WTC11 (cell line): Measurements from ENCODE around the gene SEMA6C. TPM values are rescaled to one million over a fixed set of nuclear protein-coding genes. Genes with fewer than 3 reads are reported as not detected.

ENCODE experiments used
- ATAC-seq: fragments of 200-7000 bp; cut with Tn5 transposase; 2 replicates; pipeline ENCODE4 v1.10.0; 2021; ENCODE audit warnings: mild to moderate bottlenecking, moderate library complexity
- CTCF ChIA-PET: fragments of 300-600 bp; sonication (Branson Sonifier 250); formaldehyde crosslinking; loops from one replicate; lab custom pipeline; 2021; ENCODE audit warnings: antibody characterized with exemption; lab: Charles Lee
- POLR2A ChIA-PET: fragments of 350-600 bp; sonication (Branson Sonifier 250); formaldehyde crosslinking; loops from one replicate; lab custom pipeline; 2021; ENCODE audit warnings: antibody characterized with exemption; lab: Charles Lee
- DNase-seq: peaks from one replicate; pipeline ENCODE4 v3.0.0; 2021; ENCODE audit warnings: low spot score
- H3K27ac Mint-ChIP-seq: 2 replicates; pipeline ENCODE4 v1.8.0; 2021; ENCODE audit warnings: mixed read lengths
- H3K27me3 Mint-ChIP-seq: 2 replicates; pipeline ENCODE4 v1.8.0; 2021; ENCODE audit warnings: low read depth, mild to moderate bottlenecking, moderate library complexity, mixed read lengths
- H3K36me3 Mint-ChIP-seq: 2 replicates; pipeline ENCODE4 v1.8.0; 2021; ENCODE audit warnings: mixed read lengths
- H3K4me1 Mint-ChIP-seq: 2 replicates; pipeline ENCODE4 v1.8.0; 2022; ENCODE audit warnings: mixed read lengths
- H3K4me3 Mint-ChIP-seq: 2 replicates; pipeline ENCODE4 v1.8.0; 2021; ENCODE audit warnings: mild to moderate bottlenecking, moderate library complexity, mixed read lengths
- H3K9me3 Mint-ChIP-seq: 2 replicates; pipeline ENCODE4 v1.8.0; 2021; ENCODE audit warnings: mixed read lengths
- AR ChIP-seq: fragments of 250-450 bp; sonication (Bioruptor Pico); IDR thresholded peaks from 2 replicates; pipeline ENCODE4 v1.9.0; 2021; ENCODE audit warnings: mild to moderate bottlenecking
- ATF2 ChIP-seq: sonication (generic); formaldehyde crosslinking; IDR thresholded peaks from 2 replicates; pipeline ENCODE4 v1.8.1; 2022; ENCODE audit warnings: low read depth, missing genetic modification reagents, borderline replicate concordance
- EMX1 ChIP-seq: fragments of 250-450 bp; sonication (Bioruptor Pico); IDR thresholded peaks from 2 replicates; pipeline ENCODE4 v1.8.0; 2021; ENCODE audit warnings: mild to moderate bottlenecking
- ERG ChIP-seq: fragments of 250-450 bp; sonication (Bioruptor Pico); IDR thresholded peaks from 2 replicates; pipeline ENCODE4 v1.8.0; 2021; ENCODE audit warnings: mild to moderate bottlenecking
- FOXK1 ChIP-seq: sonication (generic); formaldehyde crosslinking; IDR thresholded peaks from 2 replicates; pipeline ENCODE4 v1.8.0; 2022; ENCODE audit warnings: mild to moderate bottlenecking, moderate library complexity, missing genetic modification reagents
- HMGXB4 ChIP-seq: sonication (generic); formaldehyde crosslinking; IDR thresholded peaks from 2 replicates; pipeline ENCODE4 v1.8.1; 2023; ENCODE audit warnings: mild to moderate bottlenecking, moderate library complexity, missing genetic modification reagents
- JAZF1 ChIP-seq: fragments of 250-450 bp; sonication (Bioruptor Pico); IDR thresholded peaks from 2 replicates; pipeline ENCODE4 v1.9.0; 2021; ENCODE audit warnings: moderate library complexity, mild to moderate bottlenecking, inconsistent platforms
- MXD4 ChIP-seq: fragments of 250-450 bp; sonication (Bioruptor Pico); IDR thresholded peaks from 2 replicates; pipeline ENCODE4 v1.8.0; 2021; ENCODE audit warnings: mild to moderate bottlenecking, moderate library complexity, borderline replicate concordance
- NFATC4 ChIP-seq: fragments of 250-450 bp; sonication (Bioruptor Pico); IDR thresholded peaks from 2 replicates; pipeline ENCODE4 v1.9.0; 2021; ENCODE audit warnings: mild to moderate bottlenecking
- NR3C1 ChIP-seq: sonication (generic); formaldehyde crosslinking; conservative IDR thresholded peaks from 2 replicates; pipeline ENCODE4 v1.8.1; 2023; ENCODE audit warnings: low read depth, mild to moderate bottlenecking, missing genetic modification reagents
- RELA ChIP-seq: sonication (generic); formaldehyde crosslinking; IDR thresholded peaks from 2 replicates; pipeline ENCODE4 v1.8.1; 2022; ENCODE audit warnings: missing genetic modification reagents, mild to moderate bottlenecking, borderline replicate concordance
- SMAD4 ChIP-seq: sonication (generic); formaldehyde crosslinking; IDR thresholded peaks from 2 replicates; pipeline ENCODE4 v1.8.0; 2022; ENCODE audit warnings: mild to moderate bottlenecking, missing genetic modification reagents
- STAT6 ChIP-seq: sonication (generic); formaldehyde crosslinking; conservative IDR thresholded peaks from 2 replicates; pipeline ENCODE4 v1.8.1; 2023; ENCODE audit warnings: mild to moderate bottlenecking, low read depth, missing genetic modification reagents, moderate library complexity
- TCF7 ChIP-seq: sonication (generic); formaldehyde crosslinking; IDR thresholded peaks from 2 replicates; pipeline ENCODE4 v1.8.0; 2022; ENCODE audit warnings: mild to moderate bottlenecking, low read depth, missing genetic modification reagents, moderate library complexity
- ZNF138 ChIP-seq: sonication (generic); formaldehyde crosslinking; conservative IDR thresholded peaks from 2 replicates; pipeline ENCODE4 v1.8.1; 2022; ENCODE audit warnings: mild to moderate bottlenecking, moderate library complexity, missing genetic modification reagents
- ZNF317 ChIP-seq: sonication (generic); formaldehyde crosslinking; IDR thresholded peaks from 2 replicates; pipeline ENCODE4 v1.8.1; 2023; ENCODE audit warnings: low read depth, mild to moderate bottlenecking, moderate library complexity, missing genetic modification reagents, borderline replicate concordance
- ZNF425 ChIP-seq: fragments of 250-450 bp; sonication (Bioruptor Pico); conservative IDR thresholded peaks from 2 replicates; pipeline ENCODE4 v1.9.0; 2021; ENCODE audit warnings: mild to moderate bottlenecking
- ZNF532 ChIP-seq: fragments of 250-450 bp; sonication (Bioruptor Pico); IDR thresholded peaks from 2 replicates; pipeline ENCODE4 v1.9.0; 2021; ENCODE audit warnings: mild to moderate bottlenecking, borderline replicate concordance
- ZNF671 ChIP-seq: fragments of 250-450 bp; sonication (Bioruptor Pico); IDR thresholded peaks from 2 replicates; pipeline ENCODE4 v1.8.0; 2021; ENCODE audit warnings: mild to moderate bottlenecking
- total RNA-seq: library from RNA; stranded (reverse); gene quantifications from 3 replicates; pipeline ENCODE4 v1.2.3, GENCODE V29; 2021

Gene SEMA6C
- total RNA-seq, 1 experiment from 2014 or later, result 21.0 TPM

- Mint-ChIP-seq H3K4me3 (peak overlapping the region; percentile 72), H3K36me3 (peaks cover 6% of the 10 kb centered on the region; the same call in 1 of the 2 replicates), H3K4me1 (peaks cover 15% of the 10 kb centered on the region), H3K27ac (peak overlapping the region; percentile 83), H3K9me3 (no peaks in the 10 kb centered on the region), H3K27me3 (peaks cover 43% of the 10 kb centered on the region)
- ATAC-seq, result peak; percentile 93
- CTCF ChIA-PET, result interaction anchor here (0.5 to 2.2 kb wide), 15 partner anchors 12 to 150 kb away, joined by 3 to 50 read pairs (median 5); partner anchors contain the start of genes C1orf56, CDC42SE1, GABPB2 and LYSMD1
- POLR2A ChIA-PET, result interaction anchor here (0.7 to 1.4 kb wide), 11 partner anchors 11 to 241 kb away, joined by 3 to 11 read pairs (median 4); partner anchors contain the start of genes C1orf56, LYSMD1, SELENBP1 and TNFAIP8L2
- peak; percentile 96 for DNase-seq
- TF ChIP-seq FOXK1 (CRISPR knock-in tag) (peak; percentile 84), MXD4 (CRISPR knock-in tag) (no peak), HMGXB4 (CRISPR knock-in tag) (no peak), TCF7 (no peak), ZNF671 (CRISPR knock-in tag) (no peak), ZNF138 (CRISPR knock-in tag) (no peak; the same call in 1 of the 2 replicates), ZNF532 (CRISPR knock-in tag) (no peak), EMX1 (no peak), ZNF425 (no peak), JAZF1 (CRISPR knock-in tag) (no peak), RELA (no peak), ATF2 (no peak), AR (CRISPR knock-in tag) (no peak), NFATC4 (no peak), SMAD4 (CRISPR knock-in tag) (no peak), STAT6 (CRISPR knock-in tag) (no peak), ERG (no peak), ZNF317 (CRISPR knock-in tag) (no peak), NR3C1 (CRISPR knock-in tag) (0 out of 2 replicates have a peak, but pooled peaks have one; percentile 18)
Observed at GRCh38 chr1:151130987-151131586, 15.3 kb downstream of the SEMA6C start.
